GM21367 (cell line): ENCODE measurements around the gene RAD50.
"Not testable (repeated sequence)": the region's sequence is repeated elsewhere in the genome, so short reads cannot be mapped to it uniquely, and the experiment has no call there.

Source experiments
- ATAC-seq: cut with Tn5 transposase; IDR thresholded peaks from one replicate; pipeline ENCODE4 v1.9.1; 2021; ENCODE audit not compliant: unreplicated experiment

RAD50 gene

GRCh38 chr5:132691755-132692631, 135.2 kb downstream of the RAD50 start:
- not testable (repeated sequence) for ATAC-seq

- ATAC-seq, result no peak
Observed at GRCh38 chr5:132692632-132692967, 135.8 kb downstream of the RAD50 start.
